GM12878 (cell line): ENCODE results near the gene PPP1R1C. TPM values are rescaled to one million over a fixed set of nuclear protein-coding genes. Genes with fewer than 3 reads are reported as not detected.

ENCODE experiments used
- ATAC-seq: fragments of 200-7000 bp; cut with Tn5 transposase; 3 replicates; pipeline ENCODE4 v1.9.1; 2020; ENCODE audit warnings: mild to moderate bottlenecking, moderate library complexity
- BruUV-seq: library from RNA; stranded (reverse); fragments of 400-500 nt; replicated peaks from 2 replicates; lab custom pipeline; 2021; lab: Mats Ljungman, UMichigan
- CTCF ChIA-PET: fragments of 300-600 bp; sonication (Branson Sonifier 250); formaldehyde crosslinking; extraction: SDS; loops from one replicate; lab custom pipeline; 2021; ENCODE audit warnings: inconsistent platforms; lab: Yijun Ruan, JAX
- POLR2A ChIA-PET: fragments of 350-600 bp; formaldehyde crosslinking; extraction: SDS; loops from one replicate; lab custom pipeline; 2021; ENCODE audit warnings: inconsistent platforms; lab: Charles Lee
- RAD21 ChIA-PET: fragments of 300-600 bp; sonication (Branson Sonifier 250); formaldehyde crosslinking; loops from one replicate; lab custom pipeline; 2023; ENCODE audit warnings: antibody characterized with exemption; ENCODE audit not compliant: unreplicated experiment; lab: Charles Lee
- SMC1A ChIA-PET: fragments of 300-600 bp; sonication (Branson Sonifier 250); formaldehyde crosslinking; loops from one replicate; lab custom pipeline; 2023; ENCODE audit not compliant: unreplicated experiment, uncharacterized antibody; lab: Charles Lee
- DNase-seq: peaks from one replicate; pipeline ENCODE4 v3.0.0-alpha.2; 2011; ENCODE audit warnings: low read depth, low spot score
- FAIRE-seq: peaks from 3 replicates; lab custom pipeline; 2011; peaks lifted over from hg19 to GRCh38; lab: Jason Lieb, UNC
- H2AFZ ChIP-seq: 2 replicates; pipeline ENCODE4 v1.6.0; 2011; ENCODE audit warnings: low read depth, low read length, control low read depth; ENCODE audit not compliant: control insufficient read depth
- H3K27ac ChIP-seq: 2 replicates; pipeline ENCODE4 v1.5.1; 2011; ENCODE audit warnings: control low read depth; ENCODE audit not compliant: control insufficient read depth, insufficient read depth
- H3K27me3 ChIP-seq, 2 experiments: replicated peaks in 1 of 2; 2 replicates each; pipeline versions ENCODE4 v1.6.0 to v1.6.1; 2011; ENCODE audit warnings: low read length in 1 of 2; ENCODE audit not compliant: control insufficient read depth in 2 of 2, insufficient read depth in 2 of 2
- H3K36me3 ChIP-seq, 2 experiments: 2 replicates each; pipeline ENCODE4 v1.5.1; 2011; ENCODE audit warnings: low read length in 1 of 2; ENCODE audit not compliant: control insufficient read depth in 2 of 2, insufficient read depth in 2 of 2
- H3K4me1 ChIP-seq: 2 replicates; pipeline ENCODE4 v1.6.1; 2011; ENCODE audit warnings: mild to moderate bottlenecking, low read length, moderate library complexity, mixed read lengths; ENCODE audit not compliant: control insufficient read depth, insufficient read depth
- H3K4me2 ChIP-seq: 2 replicates; pipeline ENCODE4 v1.6.0; 2011; ENCODE audit warnings: control low read depth; ENCODE audit not compliant: control insufficient read depth, insufficient read depth
- H3K4me3 ChIP-seq: fragments of 200-600 bp; sonication (generic); 2 replicates; pipeline ENCODE4 v1.5.1; 2016
- H3K79me2 ChIP-seq: 2 replicates; pipeline ENCODE4 v1.6.0; 2011; ENCODE audit warnings: low read length; ENCODE audit not compliant: control insufficient read depth, insufficient read depth
- H3K9ac ChIP-seq: 2 replicates; pipeline ENCODE4 v1.8.0; 2011; ENCODE audit warnings: low read length, control low read depth, mixed read lengths; ENCODE audit not compliant: control insufficient read depth, insufficient read depth
- H3K9me3 ChIP-seq: replicated peaks from 3 replicates; pipeline ENCODE4 v1.5.1; 2011; ENCODE audit warnings: mild to moderate bottlenecking, low read length; ENCODE audit not compliant: control insufficient read depth, insufficient read depth
- H4K20me1 ChIP-seq: 2 replicates; pipeline ENCODE4 v1.6.0; 2011; ENCODE audit not compliant: control insufficient read depth, insufficient read depth
- BMI1 ChIP-seq: fragments of 450-650 bp; IDR thresholded peaks from 2 replicates; pipeline ENCODE4 v1.6.1; 2016; ENCODE audit warnings: mild to moderate bottlenecking, moderate library complexity, borderline replicate concordance
- CHD2 ChIP-seq: IDR thresholded peaks from 2 replicates; pipeline ENCODE4 v1.6.1; 2011; ENCODE audit warnings: low read depth, low read length, improper control_type of control experiment, borderline replicate concordance
- CREB1 ChIP-seq: IDR thresholded peaks from 2 replicates; pipeline ENCODE4 v1.6.1; 2012; ENCODE audit warnings: low read depth, mild to moderate bottlenecking, inconsistent platforms
- FOXK2 ChIP-seq: fragments of 450-650 bp; IDR thresholded peaks from 2 replicates; pipeline ENCODE4 v1.6.1; 2017; ENCODE audit warnings: mild to moderate bottlenecking, moderate library complexity
- MTA3 ChIP-seq: IDR thresholded peaks from 2 replicates; pipeline ENCODE4 v1.6.1; 2012; ENCODE audit warnings: low read length, inconsistent platforms, borderline replicate concordance
- PAX5 ChIP-seq: IDR thresholded peaks from 2 replicates; pipeline ENCODE4 v1.6.1; 2011; ENCODE audit warnings: low read depth, low read length, borderline replicate concordance
- STAT1 ChIP-seq: fragments of 450-650 bp; conservative IDR thresholded peaks from 2 replicates; pipeline ENCODE4 v1.6.1; 2014; ENCODE audit warnings: antibody characterized with exemption, mild to moderate bottlenecking
- SUPT20H ChIP-seq: IDR thresholded peaks from 2 replicates; pipeline ENCODE4 v1.6.1; 2011; ENCODE audit warnings: low read depth, mild to moderate bottlenecking, low read length, moderate library complexity, borderline replicate concordance; ENCODE audit not compliant: control insufficient read depth
- ZNF217 ChIP-seq: fragments of 450-650 bp; IDR thresholded peaks from 2 replicates; pipeline ENCODE4 v1.6.1; 2017; ENCODE audit warnings: antibody characterized with exemption, mild to moderate bottlenecking
- WGBS: methylation state at CpG from one replicate; pipeline ENCODE4 v1.1.6; 2016; ENCODE audit warnings: low lambda C conversion rate; ENCODE audit not compliant: insufficient replicate concordance, insufficient coverage; ENCODE audit errors: missing lambda C conversion rate; 5-methylcytosine and 5-hydroxymethylcytosine counted together
- in situ Hi-C: fragments of 300-500 bp; cut with MboI; formaldehyde crosslinking; loops from 9 replicates; pipeline ENCODE4 v1.14.3; 2018; ENCODE audit warnings: mixed read lengths
- intact Hi-C: fragments of 100-400 bp; cut with micrococcal nuclease; formaldehyde crosslinking; loops from one replicate; pipeline ENCODE4 v1.14.2; 2022; ENCODE audit not compliant: unreplicated experiment
- polyA plus RNA-seq, 11 experiments: library from polyadenylated mRNA; depleted of rRNA in 4 of 11; unstranded in 6 of 11; stranded (reverse) in 5 of 11; fragments of >200 nt; fragmentation: Nextera tagmentation in 4 of 11; fragmentation: Illumina TruSeq in 1 of 11; extraction: Ambion mirVana in 4 of 11; extraction: Trizol in 1 of 11; gene quantifications; 1 replicate in 1 of 11; 2 replicates in 10 of 11; pipeline versions ENCODE4 v1.2.1 to v1.2.3, GENCODE V29; 2011 to 2016; ENCODE audit warnings: inconsistent platforms in 2 of 11, missing spikeins in 2 of 11, low read depth in 1 of 11
- total RNA-seq, 4 experiments: library from RNA; depleted of rRNA in 3 of 4; stranded (reverse); fragments of >200 nt in 3 of 4; fragmentation: Illumina TruSeq in 1 of 4; extraction: Trizol in 1 of 4; gene quantifications; 2 replicates each; pipeline versions ENCODE4 v1.2.1 to v1.2.3, GENCODE V29; 2013 to 2021
- TF ChIP-seq, protein P1 (sequence below): IDR thresholded peaks from 2 replicates; pipeline ENCODE4 v1.6.1; 2011; ENCODE audit warnings: borderline replicate concordance, low read depth, mild to moderate bottlenecking, moderate library complexity, low read length; ENCODE audit not compliant: insufficient read depth, poor library complexity, severe bottlenecking
- TF ChIP-seq, protein P2 (sequence below): fragments of 450-650 bp; conservative IDR thresholded peaks from 2 replicates; pipeline ENCODE4 v1.6.1; 2017; ENCODE audit warnings: mild to moderate bottlenecking, moderate library complexity
- TF ChIP-seq, protein P3 (sequence below): fragments of 450-650 bp; IDR thresholded peaks from 2 replicates; pipeline ENCODE4 v1.6.1; 2017; ENCODE audit warnings: mild to moderate bottlenecking

PPP1R1C gene
- total and polyA plus RNA-seq, 10 of the 15 experiments (the other 5 are each of a cell fraction or from before 2014, with no cell fraction given) = 0.11 TPM; not detected in 9

DNA sequence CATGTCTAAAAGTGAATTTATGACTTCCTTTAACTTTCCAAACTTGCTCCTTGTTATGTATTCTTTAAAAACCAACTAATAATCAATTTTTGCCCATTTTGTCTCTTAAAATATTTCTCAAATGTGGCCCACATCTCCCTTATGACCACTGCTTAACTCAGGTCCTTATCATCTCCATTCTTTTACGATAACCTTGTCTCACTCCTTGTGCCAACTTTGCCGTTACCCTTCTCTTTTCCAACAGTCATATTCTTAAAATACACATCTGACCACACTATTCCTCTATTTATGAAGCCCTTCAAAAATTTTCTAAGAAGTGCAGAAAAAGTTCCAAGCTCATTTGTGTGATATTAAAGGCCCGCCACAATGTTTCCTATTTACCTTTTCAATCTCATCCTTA is 47.8 kb downstream of the PPP1R1C start:
- RAD21 ChIA-PET = no interaction called here
- H3K4me1 ChIP-seq = no peaks in the 10 kb centered on the region
- FAIRE-seq = no peak
- no peaks in the 10 kb centered on the region for H4K20me1 ChIP-seq
- H3K36me3 ChIP-seq = no peaks in the 10 kb centered on the region
- POLR2A ChIA-PET = no interaction called here
- no peak overlapping the region for H3K4me2 ChIP-seq
- no peak overlapping the region for H3K27ac ChIP-seq
- in situ Hi-C loops (no loop called here), intact Hi-C loops (no loop called here)
- no peaks in the 10 kb centered on the region for H3K9me3 ChIP-seq
- TF ChIP-seq, protein P1, sequence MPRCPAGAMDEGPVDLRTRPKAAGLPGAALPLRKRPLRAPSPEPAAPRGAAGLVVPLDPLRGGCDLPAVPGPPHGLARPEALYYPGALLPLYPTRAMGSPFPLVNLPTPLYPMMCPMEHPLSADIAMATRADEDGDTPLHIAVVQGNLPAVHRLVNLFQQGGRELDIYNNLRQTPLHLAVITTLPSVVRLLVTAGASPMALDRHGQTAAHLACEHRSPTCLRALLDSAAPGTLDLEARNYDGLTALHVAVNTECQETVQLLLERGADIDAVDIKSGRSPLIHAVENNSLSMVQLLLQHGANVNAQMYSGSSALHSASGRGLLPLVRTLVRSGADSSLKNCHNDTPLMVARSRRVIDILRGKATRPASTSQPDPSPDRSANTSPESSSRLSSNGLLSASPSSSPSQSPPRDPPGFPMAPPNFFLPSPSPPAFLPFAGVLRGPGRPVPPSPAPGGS = no peak
- TF ChIP-seq MTA3 = no peak
- no peak for TF ChIP-seq STAT1
- TF ChIP-seq CHD2 = no peak
- TF ChIP-seq FOXK2 = no peak
- no peak for TF ChIP-seq CREB1
- no peak for TF ChIP-seq ZNF217
- TF ChIP-seq, protein P2, sequence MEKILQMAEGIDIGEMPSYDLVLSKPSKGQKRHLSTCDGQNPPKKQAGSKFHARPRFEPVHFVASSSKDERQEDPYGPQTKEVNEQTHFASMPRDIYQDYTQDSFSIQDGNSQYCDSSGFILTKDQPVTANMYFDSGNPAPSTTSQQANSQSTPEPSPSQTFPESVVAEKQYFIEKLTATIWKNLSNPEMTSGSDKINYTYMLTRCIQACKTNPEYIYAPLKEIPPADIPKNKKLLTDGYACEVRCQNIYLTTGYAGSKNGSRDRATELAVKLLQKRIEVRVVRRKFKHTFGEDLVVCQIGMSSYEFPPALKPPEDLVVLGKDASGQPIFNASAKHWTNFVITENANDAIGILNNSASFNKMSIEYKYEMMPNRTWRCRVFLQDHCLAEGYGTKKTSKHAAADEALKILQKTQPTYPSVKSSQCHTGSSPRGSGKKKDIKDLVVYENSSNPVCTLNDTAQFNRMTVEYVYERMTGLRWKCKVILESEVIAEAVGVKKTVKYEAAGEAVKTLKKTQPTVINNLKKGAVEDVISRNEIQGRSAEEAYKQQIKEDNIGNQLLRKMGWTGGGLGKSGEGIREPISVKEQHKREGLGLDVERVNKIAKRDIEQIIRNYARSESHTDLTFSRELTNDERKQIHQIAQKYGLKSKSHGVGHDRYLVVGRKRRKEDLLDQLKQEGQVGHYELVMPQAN = no peak
- TF ChIP-seq PAX5 = no peak
- TF ChIP-seq BMI1 = no peak
- TF ChIP-seq SUPT20H = no peak
- TF ChIP-seq, protein P3, sequence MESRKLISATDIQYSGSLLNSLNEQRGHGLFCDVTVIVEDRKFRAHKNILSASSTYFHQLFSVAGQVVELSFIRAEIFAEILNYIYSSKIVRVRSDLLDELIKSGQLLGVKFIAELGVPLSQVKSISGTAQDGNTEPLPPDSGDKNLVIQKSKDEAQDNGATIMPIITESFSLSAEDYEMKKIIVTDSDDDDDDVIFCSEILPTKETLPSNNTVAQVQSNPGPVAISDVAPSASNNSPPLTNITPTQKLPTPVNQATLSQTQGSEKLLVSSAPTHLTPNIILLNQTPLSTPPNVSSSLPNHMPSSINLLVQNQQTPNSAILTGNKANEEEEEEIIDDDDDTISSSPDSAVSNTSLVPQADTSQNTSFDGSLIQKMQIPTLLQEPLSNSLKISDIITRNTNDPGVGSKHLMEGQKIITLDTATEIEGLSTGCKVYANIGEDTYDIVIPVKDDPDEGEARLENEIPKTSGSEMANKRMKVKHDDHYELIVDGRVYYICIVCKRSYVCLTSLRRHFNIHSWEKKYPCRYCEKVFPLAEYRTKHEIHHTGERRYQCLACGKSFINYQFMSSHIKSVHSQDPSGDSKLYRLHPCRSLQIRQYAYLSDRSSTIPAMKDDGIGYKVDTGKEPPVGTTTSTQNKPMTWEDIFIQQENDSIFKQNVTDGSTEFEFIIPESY = no peak
- TF ChIP-seq, all 136 proteins: peak for 0
- ATAC-seq (no peak), DNase-seq (no peak)
- 36% methylated on average over 3 of the region's 3 CpGs for WGBS
- Histone ChIP-seq H3K79me2 (no peaks in the 10 kb centered on the region), H3K9ac (no peak overlapping the region), H3K27me3 (no peaks in the 10 kb centered on the region), H3K4me3 (no peak overlapping the region), H2AFZ (no peak overlapping the region)
- ChIA-PET SMC1A (interaction anchor here (1.1 kb wide), 1 partner anchor 33 kb away, joined by 3 read pairs; no protein-coding TSS in a partner anchor), CTCF (no interaction called here)
- no TSS peak for BruUV-seq
